ENCODE data around the gene EID2. TPM values are rescaled to one million over a fixed set of nuclear protein-coding genes. Genes with fewer than 3 reads are reported as not detected.

The EID2 gene
- total and polyA plus RNA-seq, 2 of the 8 experiments (the other 6 are each of a cell fraction or from before 2014, with no cell fraction given), result 7.8 to 29.6 TPM

GRCh38 chr19:39494661-39495060, 45.3 kb downstream of the EID2 start (continued):
- TF ChIP-seq ATF2 (IDR thresholded peaks at IDR 0.05; ENCODE audit: low read length), result no peak
- TF ChIP-seq SIX5 (IDR thresholded peaks at IDR 0.05; ENCODE audit: low read depth, low read length), result no peak
- no peak for TF ChIP-seq RXRA (IDR thresholded peaks at IDR 0.05; ENCODE audit: insufficient read depth, low read depth, low read length)
- TF ChIP-seq, protein P1, sequence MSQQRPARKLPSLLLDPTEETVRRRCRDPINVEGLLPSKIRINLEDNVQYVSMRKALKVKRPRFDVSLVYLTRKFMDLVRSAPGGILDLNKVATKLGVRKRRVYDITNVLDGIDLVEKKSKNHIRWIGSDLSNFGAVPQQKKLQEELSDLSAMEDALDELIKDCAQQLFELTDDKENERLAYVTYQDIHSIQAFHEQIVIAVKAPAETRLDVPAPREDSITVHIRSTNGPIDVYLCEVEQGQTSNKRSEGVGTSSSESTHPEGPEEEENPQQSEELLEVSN (IDR thresholded peaks at IDR 0.05), result no peak
- no peak for TF ChIP-seq CBX8 (IDR thresholded peaks at IDR 0.05; ENCODE audit: borderline replicate concordance, low read depth, low read length)
- no peak for TF ChIP-seq KDM1A (IDR thresholded peaks at IDR 0.05; ENCODE audit: borderline replicate concordance, low read length)
- TF ChIP-seq NANOG (IDR thresholded peaks at IDR 0.05; ENCODE audit: insufficient read depth, low read depth, low read length, poor library complexity, severe bottlenecking), result no peak
